NCI-H510A treated with DMSO at 0.1 percent for 48 hours (cell line): ENCODE measurements around the gene ADAMTSL2.

Experiments used
- DNase-seq: peaks from one replicate; lab custom pipeline; 2025; lab: John Stamatoyannopoulos, UW

Gene ADAMTSL2

DNA sequence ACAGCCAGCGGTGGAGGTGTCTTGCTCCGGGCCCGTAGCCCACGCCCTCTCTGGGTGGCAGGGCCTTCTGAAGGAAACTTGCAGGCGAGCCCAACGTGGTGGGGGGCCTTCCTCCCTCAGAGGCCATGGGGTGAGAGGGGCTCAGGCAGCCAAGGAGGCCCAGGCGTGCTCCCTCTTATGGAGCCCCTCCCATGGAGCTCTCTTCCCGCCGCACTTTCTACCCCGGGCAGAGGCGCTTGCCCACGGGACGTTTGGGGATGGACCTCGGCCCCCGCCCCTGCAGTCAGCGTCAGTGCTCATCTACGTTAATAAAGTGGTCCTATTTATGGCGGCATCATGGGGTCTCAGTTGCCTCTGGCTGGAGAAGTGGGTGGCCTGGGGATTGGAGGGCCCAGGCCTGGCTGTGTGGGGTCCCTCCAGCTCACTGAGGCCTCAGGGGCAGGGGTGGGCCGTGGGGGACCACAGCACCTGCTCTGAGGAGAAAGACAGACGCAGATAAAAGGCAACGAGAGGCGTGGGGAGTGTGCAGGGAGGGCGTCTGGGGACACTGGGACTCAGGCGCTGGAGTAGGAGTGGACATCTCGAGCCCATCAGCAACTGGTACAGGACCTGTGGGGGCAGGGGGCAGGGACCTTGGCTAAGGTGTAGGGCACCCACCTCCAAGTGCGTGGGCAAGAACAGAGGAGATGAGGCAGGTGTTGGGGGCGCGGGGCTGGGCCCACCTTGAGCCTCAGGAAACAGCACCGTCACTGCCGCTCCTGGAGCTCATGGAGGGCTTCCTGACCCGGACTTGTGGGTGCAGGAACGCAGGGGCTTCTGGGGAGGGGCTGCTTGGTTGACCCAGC is 40.9 kb downstream of the ADAMTSL2 start:
- DNase-seq = no peak

DNA sequence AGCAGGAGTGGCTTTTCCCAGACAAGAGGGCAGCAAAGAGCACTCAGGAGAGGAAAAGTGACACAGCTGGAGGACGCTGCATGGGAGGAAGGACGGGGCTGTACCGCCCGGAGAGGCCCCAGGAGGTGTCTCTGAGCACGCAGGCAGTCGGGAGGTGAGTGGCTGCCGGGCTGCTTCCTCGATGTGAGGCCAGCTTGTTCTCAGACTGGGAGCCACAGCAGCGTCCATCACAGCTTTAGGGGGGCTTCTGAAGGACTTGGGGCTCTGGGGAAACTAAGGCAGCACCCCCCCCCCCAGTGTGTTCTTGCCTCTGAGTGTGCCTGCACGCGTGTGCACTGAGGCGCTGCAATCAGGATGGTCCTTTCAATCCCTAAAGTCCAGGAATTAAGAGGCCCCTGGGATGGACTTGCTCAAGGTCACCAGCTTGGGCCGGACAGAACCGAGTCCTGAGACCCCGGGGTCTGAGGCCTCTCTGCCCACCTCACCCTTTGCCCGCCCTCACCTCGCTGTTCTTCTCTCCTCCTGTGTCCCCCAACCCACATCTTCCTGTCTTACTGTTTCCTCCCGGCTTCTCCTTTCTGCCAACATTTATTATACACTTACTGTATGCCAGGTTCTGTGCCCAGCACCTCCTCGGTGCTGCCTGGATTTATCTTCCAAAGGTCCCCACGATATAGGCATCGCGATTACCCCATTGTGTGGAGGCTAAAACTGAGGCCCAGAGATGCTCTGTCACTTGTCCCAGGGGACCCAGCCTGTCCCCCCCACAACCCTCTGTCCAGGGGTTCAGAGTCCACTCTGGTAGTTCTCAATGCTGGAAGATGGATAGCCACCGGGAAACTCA is 41.7 kb downstream of the ADAMTSL2 start:
- DNase-seq = peak; percentile 73

DNA sequence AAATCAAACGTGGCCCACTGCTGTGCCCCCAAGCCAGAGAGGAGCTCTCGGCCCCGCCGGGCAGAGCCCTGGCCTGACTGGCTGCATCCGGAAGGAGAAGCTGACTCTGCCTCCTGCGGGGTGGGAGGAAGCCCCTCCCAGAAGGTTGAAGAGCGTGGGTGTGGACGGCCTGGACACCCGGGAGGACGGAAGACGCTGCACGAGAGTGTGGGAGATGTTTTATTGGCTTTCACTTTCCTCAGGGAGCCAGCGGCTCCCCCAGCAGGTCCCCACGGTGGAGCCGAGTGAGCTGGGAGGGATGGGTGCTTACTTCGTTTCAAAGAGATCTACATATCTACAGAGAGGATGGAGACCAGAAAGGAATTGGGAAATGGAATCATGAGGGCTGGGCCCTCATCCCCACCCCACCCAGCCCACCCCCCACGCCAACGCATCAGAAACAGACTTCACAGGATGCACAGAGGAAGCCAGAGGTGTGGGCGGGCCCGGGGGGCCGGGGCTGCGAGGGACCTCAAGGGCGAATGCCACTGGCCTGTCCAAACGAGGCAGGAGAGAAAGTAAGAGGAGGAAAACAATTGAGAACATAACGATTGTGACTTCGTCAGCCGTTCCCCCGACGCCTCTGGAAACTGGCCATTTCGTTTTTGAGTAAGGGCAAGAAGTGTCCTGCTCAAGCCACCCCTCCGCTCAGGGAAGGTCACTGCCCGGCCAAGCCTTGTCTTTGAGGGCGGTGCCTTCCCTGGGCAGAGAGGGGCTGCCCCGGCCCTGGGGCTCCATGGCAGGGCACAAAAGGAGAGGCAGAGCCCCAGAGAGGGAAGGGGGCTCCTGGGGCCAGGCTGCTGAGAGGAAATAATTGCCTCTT is 42.6 kb downstream of the ADAMTSL2 start:
- no peak for DNase-seq

DNA sequence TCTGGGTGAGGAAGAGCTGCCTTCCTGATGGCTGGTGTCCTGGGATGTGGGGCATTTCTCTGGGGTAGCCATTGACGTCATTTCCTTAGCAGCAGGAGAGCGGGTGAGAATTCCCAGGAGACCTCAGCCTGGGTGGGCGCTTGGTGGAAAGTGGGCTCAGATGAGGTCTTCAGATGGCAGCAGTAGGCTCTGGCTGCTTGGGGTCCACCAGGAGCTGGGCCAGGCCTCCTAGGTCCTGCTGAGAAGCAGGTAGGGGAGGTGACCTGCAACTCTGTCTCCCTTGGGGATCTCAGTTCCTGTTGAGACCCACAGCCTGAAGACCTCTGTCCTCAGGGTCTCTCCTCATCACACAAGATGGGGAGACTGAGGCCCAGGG is 43.2 kb downstream of the ADAMTSL2 start:
- no peak for DNase-seq

DNA sequence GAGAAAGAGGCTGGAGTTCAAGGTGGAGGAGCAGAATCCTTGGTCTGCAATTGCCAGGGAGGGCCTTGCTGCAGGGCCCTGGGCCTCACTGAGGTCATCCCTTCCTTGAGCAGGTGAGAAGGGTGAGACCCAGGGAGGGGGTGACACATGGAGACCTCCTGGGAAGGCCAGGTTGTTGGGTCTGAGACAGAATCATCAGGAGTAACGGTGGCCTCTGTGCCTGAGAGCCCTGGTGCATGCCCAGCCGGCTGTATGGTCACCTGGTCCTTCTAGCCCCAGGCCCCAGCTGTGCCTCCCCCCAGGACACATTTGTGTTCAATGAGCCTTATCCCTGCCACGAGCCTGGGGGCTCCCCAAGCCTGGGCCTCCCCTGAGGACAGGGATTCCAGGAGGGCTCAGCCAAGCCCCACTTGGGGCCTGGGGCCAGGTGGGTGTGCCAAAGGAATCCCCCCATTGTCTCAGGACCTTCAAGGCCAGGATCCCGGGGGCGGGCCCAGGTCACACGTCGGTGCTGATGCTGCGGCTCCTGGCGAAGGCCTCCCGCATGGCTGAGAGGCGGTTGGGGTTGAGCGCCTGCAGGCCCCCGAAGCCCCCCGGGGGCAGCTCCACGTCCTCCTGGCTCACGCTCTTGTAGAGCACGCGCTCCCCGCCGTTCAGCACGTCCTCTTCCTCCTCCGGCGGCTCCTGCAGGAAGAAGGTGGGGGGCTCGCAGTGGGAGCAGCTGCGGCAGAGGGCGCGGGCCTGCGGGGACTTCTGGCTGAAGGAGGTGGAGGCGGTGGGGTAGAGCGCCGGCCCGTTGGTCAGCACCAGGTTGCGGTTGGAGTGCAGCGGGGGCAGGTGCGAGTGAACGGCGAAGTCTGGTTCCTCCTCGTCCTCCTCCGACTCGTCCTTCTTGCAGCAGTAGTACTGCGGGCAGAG is 44.3 kb downstream of the ADAMTSL2 start:
- no peak for DNase-seq

DNA sequence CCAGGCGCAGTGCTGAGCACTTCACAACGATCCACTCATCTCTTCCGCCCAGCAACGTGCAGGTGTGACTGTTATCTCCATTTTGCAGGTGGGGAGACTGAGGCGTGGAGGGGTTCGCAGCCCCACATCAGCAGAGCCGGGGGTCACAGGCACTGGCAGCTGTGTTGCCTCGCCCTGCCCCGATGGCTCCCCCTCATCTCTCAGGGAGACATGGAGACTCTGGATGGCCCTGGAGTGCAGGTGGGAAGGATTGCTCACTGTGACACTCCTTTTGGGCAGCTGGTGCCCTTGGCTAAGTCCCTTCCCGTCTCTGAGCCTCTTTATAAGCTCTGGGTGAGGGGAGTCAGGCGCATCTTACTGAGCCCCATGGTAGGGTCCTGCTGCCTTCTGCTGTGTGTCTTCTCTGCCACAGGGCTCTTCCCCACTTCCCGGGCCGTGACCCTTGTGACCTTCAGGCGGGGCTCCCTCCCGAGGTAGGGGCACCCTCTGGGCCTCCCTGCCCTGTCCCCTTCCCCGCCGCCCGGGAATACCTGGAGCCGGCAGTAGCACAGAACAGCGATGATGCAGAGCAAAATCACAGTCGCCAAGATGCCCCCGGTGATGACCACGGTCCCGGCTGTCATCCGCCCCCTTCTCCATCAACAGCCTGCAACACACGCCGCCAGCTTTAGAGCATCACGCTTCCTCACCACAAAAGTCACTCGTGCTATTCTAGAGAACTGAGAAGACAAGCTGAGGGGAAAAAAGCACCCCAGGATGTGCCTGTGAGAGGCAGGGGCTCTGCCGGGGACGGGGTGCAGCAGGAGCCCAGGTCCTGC is 45.3 kb downstream of the ADAMTSL2 start:
- no peak for DNase-seq

DNA sequence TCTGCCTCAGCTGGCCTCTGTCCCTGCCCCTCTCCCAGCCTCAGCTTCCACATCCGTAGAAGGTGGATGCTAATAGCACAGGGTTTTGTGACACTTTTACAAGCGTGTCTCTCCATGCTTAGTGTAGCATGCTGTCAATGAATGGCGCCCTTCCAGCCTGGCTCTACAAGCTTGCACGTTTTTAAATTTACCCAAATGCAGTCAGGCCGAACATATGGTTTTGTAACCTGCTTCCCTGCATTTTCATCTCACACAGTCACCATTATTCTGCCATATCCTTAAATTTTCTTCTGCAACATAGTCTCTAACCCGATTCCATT is 45.9 kb downstream of the ADAMTSL2 start:
- DNase-seq = no peak

DNA sequence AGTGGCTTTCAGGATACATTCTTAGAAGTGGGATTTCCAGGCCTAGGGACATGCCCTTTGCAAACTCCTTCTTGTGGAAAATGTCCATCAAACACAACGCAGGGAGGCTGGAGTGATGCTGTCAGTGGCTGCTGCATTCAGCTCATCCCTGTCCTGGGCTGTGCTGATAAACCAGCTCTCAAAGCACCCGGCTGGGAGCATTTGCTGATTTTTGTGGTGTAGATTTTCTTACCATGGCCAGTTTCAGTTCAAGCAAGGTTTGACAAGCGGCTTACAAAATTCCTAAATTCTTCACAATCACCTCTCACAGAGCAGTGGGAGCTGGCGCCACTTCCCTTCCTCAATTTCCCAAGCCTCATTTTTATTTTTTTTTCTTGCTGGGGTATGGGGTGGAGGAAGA is 46.5 kb downstream of the ADAMTSL2 start:
- DNase-seq = no peak

DNA sequence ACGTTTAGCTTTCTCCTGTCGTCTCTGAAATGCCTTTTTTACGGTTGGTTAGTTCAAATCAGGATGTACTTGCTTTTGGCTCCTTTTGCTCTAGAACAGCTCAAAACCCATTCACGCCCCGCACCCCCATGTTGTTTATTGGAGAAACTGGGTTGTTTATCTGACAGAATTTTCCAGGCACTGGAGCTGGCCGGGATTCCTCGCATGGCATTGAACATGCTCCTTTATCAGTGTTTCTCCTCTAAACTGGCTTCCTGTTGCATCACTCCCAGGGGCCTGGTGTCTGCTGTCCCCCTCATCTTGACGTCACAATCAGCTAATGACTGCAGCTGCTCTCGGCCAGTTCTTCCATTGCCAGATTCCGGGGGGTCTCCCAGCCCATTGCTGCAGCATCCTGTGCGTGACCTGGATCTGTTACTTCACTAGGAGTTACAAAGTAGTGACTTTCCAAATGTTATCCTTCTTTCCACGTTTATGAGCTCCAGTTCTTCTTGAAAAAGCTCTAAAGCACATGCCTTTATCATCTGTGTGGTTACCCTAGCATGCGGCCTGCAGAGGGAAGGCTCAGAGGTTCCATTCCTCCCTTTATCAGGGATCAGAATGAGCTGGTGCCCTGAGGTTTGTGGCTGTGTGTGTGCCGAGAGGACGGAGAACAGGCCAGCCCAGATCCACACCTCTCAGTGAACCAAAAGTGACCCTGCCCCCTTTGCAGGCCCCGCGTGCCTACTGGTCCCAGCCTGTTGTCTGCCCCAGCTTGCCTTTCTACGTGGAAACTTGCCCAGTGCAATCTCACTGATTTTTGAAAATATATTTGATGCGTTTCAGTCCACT is 47.2 kb downstream of the ADAMTSL2 start:
- DNase-seq = no peak

DNA sequence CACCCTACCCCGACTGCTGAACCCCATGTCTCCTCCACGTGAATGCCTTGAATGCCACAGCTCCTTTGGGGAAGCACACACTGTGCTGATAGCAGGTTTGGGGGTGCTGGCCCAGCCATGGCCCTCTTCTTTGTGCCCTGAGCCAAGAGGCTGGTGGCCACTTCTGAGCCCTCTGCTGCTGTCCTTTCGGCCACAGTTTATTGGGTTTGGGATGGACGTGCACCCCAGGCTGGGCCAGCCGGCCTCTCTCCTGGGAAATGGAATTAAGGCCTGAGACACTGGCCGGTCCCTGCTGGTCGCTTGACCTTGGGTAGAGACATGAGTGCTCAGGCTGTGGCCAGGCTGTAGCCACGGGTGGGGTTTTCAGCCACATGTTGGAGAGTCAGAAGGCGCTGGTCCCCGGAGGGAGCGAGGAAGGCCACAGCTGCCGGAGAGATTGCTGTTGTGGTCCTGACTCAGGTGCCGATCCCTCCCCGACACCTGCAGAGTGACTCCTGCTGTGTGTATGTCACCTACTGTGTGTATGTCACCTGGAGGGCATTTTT is 48.1 kb downstream of the ADAMTSL2 start:
- no peak for DNase-seq

DNA sequence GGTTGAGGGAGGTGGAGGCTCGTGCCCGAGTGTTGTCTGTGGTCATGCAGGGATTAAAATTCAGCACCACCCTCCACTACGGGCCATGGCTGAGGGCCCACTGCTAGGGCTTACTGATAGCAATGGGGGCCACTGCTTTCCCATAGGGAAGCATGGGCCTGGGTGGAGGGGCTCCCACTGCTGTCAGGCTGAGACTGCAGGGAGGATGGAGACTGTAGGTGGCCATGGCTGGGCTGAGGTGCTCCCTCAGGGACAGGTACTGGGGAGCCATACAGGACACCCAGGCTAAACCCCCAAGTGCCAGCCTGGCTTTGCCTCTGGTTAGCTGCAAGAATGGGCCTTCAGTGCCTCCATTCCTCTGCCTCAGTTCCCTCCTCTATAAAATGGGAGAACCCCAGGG is 48.6 kb downstream of the ADAMTSL2 start:
- no peak for DNase-seq

DNA sequence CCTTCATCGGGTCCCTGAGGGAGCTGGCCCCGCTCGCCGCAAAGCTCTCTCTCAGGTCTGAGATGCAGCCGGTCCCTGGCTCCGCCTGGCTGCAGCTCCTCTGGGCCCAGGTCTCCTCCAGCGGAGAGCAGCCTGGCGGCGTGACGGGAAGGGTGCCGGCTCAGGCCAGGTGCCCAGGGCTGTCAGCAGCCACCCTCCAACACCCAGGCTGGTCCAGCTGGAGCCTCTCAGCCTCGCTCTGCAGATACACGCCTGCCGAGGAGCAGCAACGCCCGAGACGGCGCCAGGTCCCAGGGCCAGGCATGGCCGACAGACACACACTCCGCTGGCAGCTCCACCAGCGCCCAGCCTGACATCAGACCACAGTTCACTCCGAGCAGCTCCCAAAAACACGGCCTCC is 49.1 kb downstream of the ADAMTSL2 start:
- peak; percentile 52 for DNase-seq

DNA sequence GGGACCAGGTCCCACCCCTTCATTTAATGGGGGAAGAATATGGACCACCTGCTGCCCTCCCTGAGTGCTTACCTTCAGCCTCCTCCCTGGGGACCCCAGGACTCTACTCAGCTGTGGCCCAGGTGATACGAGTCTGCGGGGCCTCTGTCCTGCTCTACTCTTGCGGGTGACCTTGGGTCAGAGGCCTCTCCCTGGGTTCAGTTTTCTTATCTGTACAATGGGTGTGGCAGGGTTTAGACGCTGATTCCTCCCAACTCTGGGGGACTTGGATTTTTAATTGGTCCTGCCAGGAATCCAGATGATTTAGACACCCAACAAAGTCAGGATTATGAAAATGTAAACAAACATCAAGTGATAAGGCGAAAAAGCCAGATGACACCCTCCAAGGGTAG is 49.7 kb downstream of the ADAMTSL2 start:
- DNase-seq = no peak

DNA sequence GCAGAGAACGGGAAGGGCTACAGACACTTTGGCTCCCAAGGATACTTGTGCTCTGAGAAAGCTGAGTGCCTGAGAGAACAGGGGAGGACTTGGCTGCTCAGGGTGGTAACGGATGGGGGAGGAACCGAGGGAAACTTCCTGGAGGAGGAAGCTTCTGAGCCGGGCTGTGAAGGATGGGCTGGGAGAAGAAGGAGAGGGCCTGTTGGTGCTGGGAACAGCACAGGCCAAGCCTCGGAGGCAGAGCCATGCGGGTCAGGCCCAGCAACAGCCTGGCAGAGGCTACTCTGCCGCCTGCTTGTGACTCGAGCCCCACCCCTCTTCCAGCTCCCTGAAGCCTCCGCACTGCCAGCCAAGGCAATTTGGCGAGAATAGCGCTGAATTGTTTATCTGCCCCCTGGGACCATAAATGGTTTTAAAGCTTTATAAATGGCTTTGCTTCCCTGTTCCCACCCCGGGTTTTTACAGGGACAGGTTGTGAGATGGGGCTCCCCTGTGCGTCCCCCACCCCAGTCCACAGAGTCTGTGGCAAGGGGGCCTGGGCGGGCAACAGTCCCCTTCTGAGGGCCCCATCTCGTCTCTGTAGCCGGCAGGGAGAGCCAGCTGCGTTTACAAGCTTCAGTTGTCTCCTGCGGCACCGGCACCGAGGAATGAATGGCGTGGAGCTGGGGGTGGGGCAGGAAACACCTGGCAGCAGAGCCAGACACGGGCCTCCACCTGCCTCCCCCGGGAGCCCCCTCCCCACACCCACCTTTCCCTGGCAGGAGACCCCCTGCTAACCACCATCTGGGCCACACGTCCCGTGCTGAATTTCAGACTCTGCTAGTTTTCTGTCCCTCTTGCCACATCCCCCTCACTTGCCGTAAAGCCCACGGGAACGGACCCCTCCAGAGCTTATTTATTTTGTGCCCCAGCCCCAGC is 50.3 kb downstream of the ADAMTSL2 start:
- DNase-seq = peak; percentile 86

DNA sequence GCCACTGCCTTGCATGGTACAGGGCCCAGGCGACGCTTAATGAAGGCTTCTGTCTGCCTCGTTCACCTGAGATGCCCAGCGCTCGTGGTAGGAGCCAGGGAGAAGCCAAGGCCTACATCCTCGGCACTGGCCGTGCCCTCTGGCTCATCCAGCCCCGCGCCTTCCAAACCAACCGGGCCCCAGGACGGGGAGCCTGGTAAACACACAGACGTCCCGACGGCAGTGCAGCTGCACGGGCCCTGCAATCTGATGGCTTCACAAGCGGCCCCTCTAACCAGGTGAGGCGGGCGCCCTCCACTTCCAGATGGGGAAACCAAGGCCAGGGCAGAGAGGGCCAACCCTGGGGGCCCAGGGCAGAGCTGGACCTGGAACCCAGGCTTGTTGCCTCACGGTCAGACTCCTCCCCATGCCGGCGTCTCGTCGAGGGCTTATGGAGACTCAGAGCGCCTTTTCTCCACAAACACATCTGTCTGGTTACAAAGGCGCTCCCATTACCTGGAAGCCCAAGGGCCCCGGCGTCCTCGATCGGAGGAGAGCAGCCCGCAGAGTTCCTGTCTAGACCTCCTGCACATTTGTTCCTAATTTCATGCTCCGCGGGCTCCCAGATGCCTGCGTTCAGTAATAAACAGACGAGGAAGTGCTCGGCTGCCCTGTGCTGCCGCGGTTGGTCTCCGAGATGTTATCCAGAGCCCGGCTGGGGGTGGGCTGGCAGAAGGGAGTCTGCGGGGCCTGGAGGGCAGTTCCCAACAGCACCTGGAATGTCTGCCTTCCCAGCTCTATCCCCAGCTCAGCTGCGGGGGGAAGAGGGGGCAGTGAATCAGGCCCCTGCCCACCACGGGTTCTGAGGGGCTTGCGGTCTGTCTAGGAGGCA is 51.2 kb downstream of the ADAMTSL2 start:
- DNase-seq = peak; percentile 78

DNA sequence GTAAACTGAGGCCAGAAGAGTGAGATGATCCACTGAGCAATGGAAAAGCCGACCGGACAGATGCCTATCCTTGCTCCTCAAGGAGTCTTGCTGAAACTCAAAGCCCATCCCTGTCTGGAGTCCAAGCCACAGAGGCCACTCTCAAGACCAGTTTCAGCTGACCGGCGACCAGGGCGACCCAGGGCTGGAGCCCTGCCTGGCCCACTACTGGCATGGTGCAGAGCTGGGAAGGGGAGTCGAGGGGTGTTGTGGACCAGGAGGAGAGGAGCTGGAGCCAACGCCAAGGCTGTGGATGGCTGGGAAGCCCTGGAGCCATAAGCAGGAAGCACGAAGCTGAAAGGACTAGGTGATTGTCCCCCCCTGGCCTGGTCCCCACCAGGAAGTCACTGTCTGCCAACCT is 52.5 kb downstream of the ADAMTSL2 start:
- DNase-seq = no peak

DNA sequence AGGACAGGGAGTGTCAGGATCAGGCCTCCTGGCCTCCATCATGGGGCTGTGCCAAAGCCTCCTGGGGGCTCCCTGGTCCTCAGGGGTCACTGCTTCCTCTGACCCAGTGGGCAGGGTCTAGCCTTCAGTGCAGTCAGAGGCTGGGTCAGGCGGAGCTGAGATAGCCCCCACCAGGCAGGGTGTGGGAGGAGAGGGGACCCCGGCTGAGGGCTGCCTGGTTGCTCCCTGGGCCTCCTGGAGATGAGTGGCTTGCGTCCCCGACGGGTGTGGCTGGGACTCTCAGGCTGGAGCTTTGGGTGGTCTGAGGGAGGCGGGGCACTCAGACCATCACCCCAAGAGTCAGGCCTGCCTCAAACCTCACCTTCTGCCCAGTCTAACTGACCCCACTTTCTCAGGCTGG is 53.0 kb downstream of the ADAMTSL2 start:
- DNase-seq = no peak
